ENCODE results near the gene CASQ1. TPM values are rescaled to one million over a fixed set of nuclear protein-coding genes. Genes with fewer than 3 reads are reported as not detected.

CASQ1 gene
- total and polyA plus RNA-seq, 7 donors: 0.28 to 9.4 (median 1.5) TPM; not detected in 1

DNA sequence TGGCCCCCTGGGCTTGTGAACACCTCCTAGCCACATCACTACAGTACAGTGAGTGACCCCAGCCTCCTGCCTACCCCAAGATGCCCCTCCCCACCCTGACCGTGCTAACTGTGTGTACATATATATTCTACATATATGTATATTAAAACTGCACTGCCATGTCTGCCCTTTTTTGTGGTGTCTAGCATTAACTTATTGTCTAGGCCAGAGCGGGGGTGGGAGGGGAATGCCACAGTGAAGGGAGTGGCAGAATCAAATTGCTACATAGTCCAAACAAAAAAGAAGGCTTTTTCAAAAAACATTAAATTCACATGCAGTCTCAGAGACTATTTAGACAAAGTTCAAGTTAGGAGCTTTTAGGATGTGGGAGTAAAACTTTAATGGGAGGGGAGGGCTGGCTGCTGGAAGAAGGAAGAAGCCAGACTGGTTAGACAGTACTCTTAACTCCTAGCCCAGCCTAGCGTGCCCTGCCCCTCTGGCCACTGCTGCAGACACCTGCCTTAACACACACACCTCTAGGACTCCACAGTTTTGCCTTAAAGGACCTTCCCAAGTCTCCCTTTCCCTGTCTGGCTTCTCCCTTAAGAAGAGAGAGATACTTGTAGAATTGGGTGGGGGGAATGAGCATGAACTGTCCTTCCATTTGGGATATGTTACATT lies 24.2 kb downstream of the CASQ1 start:
- intact Hi-C loops (cut with DNase I): loop anchor here (5.0 kb wide), 1 partner anchor 38 kb away; no protein-coding TSS in a partner anchor
- peaks cover 36 to 69% (median 50%) of the 10 kb centered on the region in 4 donors for H3K36me3 ChIP-seq
- no peak for DNase-seq
- H3K4me3 ChIP-seq: no peak overlapping the region
- peaks cover 0 to 50% (median 47%) of the 10 kb centered on the region in 4 donors for H3K4me1 ChIP-seq
- no peak for TF ChIP-seq POLR2A (IDR thresholded peaks at IDR 0.05)
- no peak for TF ChIP-seq EP300 (IDR thresholded peaks at IDR 0.05)
- no peak for TF ChIP-seq POLR2AphosphoS5 (IDR thresholded peaks at IDR 0.05)
- TF ChIP-seq, protein P1, sequence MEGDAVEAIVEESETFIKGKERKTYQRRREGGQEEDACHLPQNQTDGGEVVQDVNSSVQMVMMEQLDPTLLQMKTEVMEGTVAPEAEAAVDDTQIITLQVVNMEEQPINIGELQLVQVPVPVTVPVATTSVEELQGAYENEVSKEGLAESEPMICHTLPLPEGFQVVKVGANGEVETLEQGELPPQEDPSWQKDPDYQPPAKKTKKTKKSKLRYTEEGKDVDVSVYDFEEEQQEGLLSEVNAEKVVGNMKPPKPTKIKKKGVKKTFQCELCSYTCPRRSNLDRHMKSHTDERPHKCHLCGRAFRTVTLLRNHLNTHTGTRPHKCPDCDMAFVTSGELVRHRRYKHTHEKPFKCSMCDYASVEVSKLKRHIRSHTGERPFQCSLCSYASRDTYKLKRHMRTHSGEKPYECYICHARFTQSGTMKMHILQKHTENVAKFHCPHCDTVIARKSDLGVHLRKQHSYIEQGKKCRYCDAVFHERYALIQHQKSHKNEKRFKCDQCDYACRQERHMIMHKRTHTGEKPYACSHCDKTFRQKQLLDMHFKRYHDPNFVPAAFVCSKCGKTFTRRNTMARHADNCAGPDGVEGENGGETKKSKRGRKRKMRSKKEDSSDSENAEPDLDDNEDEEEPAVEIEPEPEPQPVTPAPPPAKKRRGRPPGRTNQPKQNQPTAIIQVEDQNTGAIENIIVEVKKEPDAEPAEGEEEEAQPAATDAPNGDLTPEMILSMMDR (IDR thresholded peaks at IDR 0.05): no peak
- no peak overlapping the region for H3K27ac ChIP-seq
- 15 to 64% methylated on average over 3 of the region's 3 CpGs for WGBS, 2 donors
- no peaks in the 10 kb centered on the region for H3K27me3 ChIP-seq
- no peaks in the 10 kb centered on the region for H3K9me3 ChIP-seq

DNA sequence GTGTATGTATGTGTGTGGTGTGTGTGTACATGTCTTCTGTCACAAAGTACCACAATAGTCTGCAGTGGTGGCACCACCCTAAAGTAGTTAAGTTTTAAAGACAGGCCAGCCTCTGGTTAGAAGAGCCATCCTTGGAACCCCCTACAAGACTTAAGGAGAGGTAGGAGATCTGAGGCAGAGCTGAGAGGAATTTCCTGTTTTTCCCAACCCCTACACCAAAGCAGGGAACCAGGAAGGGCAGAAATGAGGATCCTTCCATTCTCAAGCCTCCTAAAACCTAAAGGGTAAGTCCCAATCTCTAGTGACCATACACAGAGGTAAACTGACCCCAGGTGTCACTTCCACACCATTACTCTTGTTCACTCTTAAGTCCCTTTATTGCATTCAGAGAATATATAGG lies 25.9 kb downstream of the CASQ1 start:
- no peaks in the 10 kb centered on the region for H3K27me3 ChIP-seq
- H3K36me3 ChIP-seq: peaks cover 49 to 79% (median 56%) of the 10 kb centered on the region in 4 donors
- no peak for TF ChIP-seq EP300 (IDR thresholded peaks at IDR 0.05)
- TF ChIP-seq POLR2A (IDR thresholded peaks at IDR 0.05): no peak
- TF ChIP-seq, protein P1 (IDR thresholded peaks at IDR 0.05): no peak
- no peak for TF ChIP-seq POLR2AphosphoS5 (IDR thresholded peaks at IDR 0.05)
- DNase-seq: no peak
- intact Hi-C loops (cut with DNase I): no loop called here
- peaks cover 0 to 44% (median 40%) of the 10 kb centered on the region in 4 donors for H3K4me1 ChIP-seq
- no peak overlapping the region for H3K4me3 ChIP-seq
- no peaks in the 10 kb centered on the region for H3K9me3 ChIP-seq
- H3K27ac ChIP-seq: peak overlapping the region in 2 of 4 donors; percentile 77 to 84

GRCh38 chr1:160217481-160218051 lies 27.2 kb downstream of the CASQ1 start:
- no peak for DNase-seq
- Histone ChIP-seq H3K36me3 (peaks cover 45 to 79% (median 56%) of the 10 kb centered on the region in 4 donors), H3K9me3 (no peaks in the 10 kb centered on the region), H3K27ac (peak overlapping the region; percentile 73 to 84 (median 76)), H3K27me3 (no peaks in the 10 kb centered on the region), H3K4me1 (peaks cover 0 to 44% (median 40%) of the 10 kb centered on the region in 4 donors), H3K4me3 (no peak overlapping the region)
- WGBS, 2 donors: 25 to 70% methylated on average over 10 of the region's 10 CpGs
- TF ChIP-seq EP300 (IDR thresholded peaks at IDR 0.05): no peak
- no peak for TF ChIP-seq POLR2A (IDR thresholded peaks at IDR 0.05)
- no peak for TF ChIP-seq POLR2AphosphoS5 (IDR thresholded peaks at IDR 0.05)
- TF ChIP-seq, protein P1 (IDR thresholded peaks at IDR 0.05): no peak
- intact Hi-C loops (cut with DNase I): no loop called here

DNA sequence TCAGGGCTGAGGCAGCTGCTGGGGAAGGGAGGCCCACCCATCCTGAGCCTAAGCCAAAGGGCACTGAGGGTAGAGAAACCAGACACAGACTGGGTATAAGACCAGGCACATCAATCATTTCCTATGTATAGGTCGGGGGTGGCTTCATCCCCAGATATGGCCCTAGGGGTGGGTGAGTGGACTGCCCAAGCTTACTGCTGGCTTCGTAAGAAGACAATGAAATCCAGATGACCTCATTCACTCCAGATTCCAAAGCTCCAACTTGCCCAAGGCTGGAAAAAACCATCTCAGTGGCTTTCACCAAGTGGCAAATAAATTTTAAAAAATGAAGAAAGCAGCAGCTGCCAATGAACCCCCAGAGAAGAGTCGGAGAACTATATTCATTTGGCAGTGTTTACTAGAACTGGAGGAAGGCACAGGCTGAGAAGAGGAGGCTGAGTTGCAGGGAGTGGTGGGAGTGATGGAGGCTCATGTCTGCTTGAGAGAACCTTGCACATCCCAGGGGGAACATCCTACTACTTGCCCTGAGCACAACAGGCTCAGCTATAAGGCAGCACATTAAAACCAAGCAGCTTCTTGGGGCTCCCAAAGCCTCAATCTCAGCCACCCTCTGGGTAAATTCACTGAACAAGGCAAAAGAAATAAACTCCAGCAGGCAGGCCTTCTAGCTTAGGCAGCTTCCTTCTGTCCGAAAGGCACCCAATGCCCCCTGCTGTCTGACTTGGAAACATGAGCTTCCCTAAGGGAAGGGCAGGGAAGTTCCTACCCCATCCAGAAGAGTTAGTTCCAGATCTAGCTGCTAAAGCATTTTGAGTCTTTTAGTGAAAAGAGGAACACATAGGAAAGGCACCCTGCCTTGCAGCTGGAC lies 28.9 kb downstream of the CASQ1 start:
- peak overlapping the region; percentile 73 to 84 (median 76) for H3K27ac ChIP-seq
- peaks cover 37 to 79% (median 56%) of the 10 kb centered on the region in 4 donors for H3K36me3 ChIP-seq
- peak; percentile 81 for DNase-seq
- H3K9me3 ChIP-seq: no peaks in the 10 kb centered on the region
- H3K27me3 ChIP-seq: no peaks in the 10 kb centered on the region
- 59 to 62% methylated on average over 4 of the region's 4 CpGs for WGBS, 2 donors
- H3K4me3 ChIP-seq: no peak overlapping the region
- intact Hi-C loops (cut with DNase I): loop anchor here (1.0 kb wide), 2 partner anchors 26 to 118 kb away; no protein-coding TSS in a partner anchor
- TF ChIP-seq POLR2AphosphoS5 (IDR thresholded peaks at IDR 0.05): peak in 1 of 4 donors; percentile 20
- TF ChIP-seq EP300 (IDR thresholded peaks at IDR 0.05): no peak
- TF ChIP-seq, protein P1 (IDR thresholded peaks at IDR 0.05): peak; percentile 52 to 70 (median 59)
- peaks cover 0 to 44% (median 40%) of the 10 kb centered on the region in 4 donors for H3K4me1 ChIP-seq
